ENCODE results near the gene BTBD7.
A peak's percentile ranks its signal among the peaks of the same experiment; 100 is the strongest.

The BTBD7 gene

GRCh38 chr14:93348292-93348691 lies 15.5 kb upstream of the BTBD7 start:
- H3K27ac ChIP-seq, result no peak overlapping the region
- TF ChIP-seq CTCF (conservative IDR thresholded peaks at IDR 0.05) (no peak), ZFX (IDR thresholded peaks at IDR 0.05) (no peak)

GRCh38 chr14:93347850-93348249 lies 15.0 kb upstream of the BTBD7 start:
- no peak for TF ChIP-seq ZFX (IDR thresholded peaks at IDR 0.05)
- TF ChIP-seq CTCF (conservative IDR thresholded peaks at IDR 0.05), result no peak
- H3K27ac ChIP-seq, result no peak overlapping the region

- TF ChIP-seq CTCF (conservative IDR thresholded peaks at IDR 0.05), result peak; percentile 48
- no peak for TF ChIP-seq ZFX (IDR thresholded peaks at IDR 0.05)
- no peak within 1 kb of the TSS for H3K27ac ChIP-seq
These were observed 14.3 kb upstream of the BTBD7 start, which contains the start of gene COX8C for GRCh38 chr14:93346926-93347721. Gene COX8C (plus strand): TSS chr14:93347182. CDS start chr14:93347269, 87 bp downstream.

GRCh38 chr14:93343797-93344196 lies 11.0 kb upstream of the BTBD7 start:
- TF ChIP-seq CTCF (conservative IDR thresholded peaks at IDR 0.05), result no peak
- TF ChIP-seq ZFX (IDR thresholded peaks at IDR 0.05), result no peak
- no peak overlapping the region for H3K27ac ChIP-seq

GRCh38 chr14:93343266-93343665 lies 10.4 kb upstream of the BTBD7 start:
- H3K27ac ChIP-seq, result no peak overlapping the region
- TF ChIP-seq ZFX (IDR thresholded peaks at IDR 0.05) (no peak), CTCF (conservative IDR thresholded peaks at IDR 0.05) (no peak)

GRCh38 chr14:93337884-93338283 lies 5.0 kb upstream of the BTBD7 start:
- H3K27ac ChIP-seq, result no peak overlapping the region
- TF ChIP-seq CTCF (conservative IDR thresholded peaks at IDR 0.05) (no peak), ZFX (IDR thresholded peaks at IDR 0.05) (no peak)

GRCh38 chr14:93337143-93337753 lies 4.4 kb upstream of the BTBD7 start:
- no peak for TF ChIP-seq CTCF (conservative IDR thresholded peaks at IDR 0.05)
- TF ChIP-seq ZFX (IDR thresholded peaks at IDR 0.05), result no peak
- H3K27ac ChIP-seq, result no peak overlapping the region
